ENCODE measurements around the gene LRRC45. TPM values are rescaled to one million over a fixed set of nuclear protein-coding genes. Genes with fewer than 3 reads are reported as not detected.

LRRC45 gene
- polyA plus RNA-seq, 2 donors: 10.6 to 17.2 TPM

DNA sequence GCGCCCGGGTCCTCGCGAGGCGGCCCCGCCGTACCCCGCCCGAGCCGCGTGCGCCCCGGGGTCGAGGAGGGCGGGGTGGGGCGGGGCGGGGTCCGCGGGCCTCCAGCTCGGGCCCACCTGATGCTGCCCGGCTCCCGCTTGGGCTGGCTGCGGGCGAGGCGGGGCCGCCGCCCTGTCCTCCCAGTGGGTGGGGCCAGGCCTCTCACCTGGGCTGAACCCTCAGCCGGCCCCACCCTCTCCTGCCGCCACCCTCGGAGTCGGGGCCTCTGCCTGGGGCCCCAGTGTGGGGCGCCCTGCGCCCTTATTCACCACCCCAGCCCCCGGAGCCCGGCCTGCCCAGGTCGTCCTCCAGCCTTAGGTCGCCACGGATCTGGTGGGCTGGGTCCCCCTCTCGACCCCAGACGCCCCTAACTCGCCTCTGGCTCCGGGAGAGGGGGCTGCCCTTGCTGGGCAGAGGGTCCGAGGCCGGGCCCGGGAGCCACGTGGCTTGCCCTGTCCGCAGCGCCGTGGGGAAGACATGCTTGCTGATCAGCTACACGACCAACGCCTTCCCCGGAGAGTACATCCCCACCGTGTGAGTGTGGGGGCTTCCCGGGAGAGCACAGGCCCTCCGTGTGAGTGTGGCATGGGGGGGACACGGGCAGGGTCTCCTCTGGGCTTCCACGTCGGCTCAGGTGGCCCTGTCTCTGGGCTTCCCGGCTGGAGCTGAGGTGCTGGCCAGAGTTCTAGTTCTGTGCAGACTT is 9.0 kb downstream of the LRRC45 start:
- Histone ChIP-seq H3K9me3 (ENCODE audit: control insufficient read depth in 2 of 2, insufficient read depth in 1 of 2, low read depth in 1 of 2, low read length in 1 of 2) (no peaks in the 10 kb centered on the region), H3K27me3 (ENCODE audit: control insufficient read depth in 1 of 2, insufficient read depth in 2 of 2, low read length in 2 of 2) (no peaks in the 10 kb centered on the region), H3K4me3 (ENCODE audit: low read depth in 1 of 2, low read length in 2 of 2) (peak overlapping the region; percentile 14 to 38), H3K4me1 (ENCODE audit: control insufficient read depth in 2 of 2, insufficient read depth in 2 of 2, low read length in 1 of 2) (peaks cover 17 to 26% of the 10 kb centered on the region in 2 donors), H3K36me3 (ENCODE audit: control insufficient read depth in 2 of 2, insufficient read depth in 2 of 2, low read length in 1 of 2) (peaks cover 3 to 12% of the 10 kb centered on the region in 2 donors), H3K27ac (ENCODE audit: low read depth in 2 of 2, low read length in 1 of 2) (no peak overlapping the region)
- WGBS, 2 donors: 9 to 12% methylated on average over 39 to 59 of the region's 59 CpGs

DNA sequence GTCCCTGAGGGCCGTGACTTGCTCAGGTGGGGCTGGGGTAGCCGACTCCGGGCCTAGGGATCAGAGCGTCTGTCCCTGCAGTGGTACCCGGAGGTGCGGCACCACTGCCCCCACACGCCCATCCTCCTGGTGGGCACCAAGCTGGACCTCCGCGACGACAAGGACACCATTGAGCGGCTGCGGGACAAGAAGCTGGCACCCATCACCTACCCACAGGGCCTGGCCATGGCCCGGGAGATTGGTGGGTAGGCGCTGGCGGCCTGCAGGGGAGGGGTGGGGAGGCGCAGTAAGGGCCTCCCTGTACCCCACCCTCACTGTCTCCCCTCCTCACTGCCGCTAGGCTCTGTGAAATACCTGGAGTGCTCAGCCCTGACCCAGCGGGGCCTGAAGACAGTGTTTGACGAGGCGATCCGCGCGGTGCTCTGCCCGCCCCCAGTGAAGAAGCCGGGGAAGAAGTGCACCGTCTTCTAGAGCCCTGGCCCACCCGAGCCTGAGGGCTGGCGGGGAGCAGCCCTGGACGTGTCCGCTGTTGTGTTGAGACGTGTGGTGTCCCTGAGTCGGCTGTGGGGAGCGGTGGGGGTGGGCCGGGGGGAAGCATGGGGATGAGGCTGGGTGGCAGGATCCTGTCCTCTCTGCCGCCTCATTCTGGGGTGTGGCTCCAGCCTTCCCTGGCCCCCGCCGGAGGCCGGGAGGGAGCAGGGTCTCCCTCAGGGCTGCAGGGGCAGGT is 10.4 kb downstream of the LRRC45 start:
- Histone ChIP-seq H3K9me3 (ENCODE audit: control insufficient read depth in 2 of 2, insufficient read depth in 1 of 2, low read depth in 1 of 2, low read length in 1 of 2) (no peaks in the 10 kb centered on the region), H3K36me3 (ENCODE audit: control insufficient read depth in 2 of 2, insufficient read depth in 2 of 2, low read length in 1 of 2) (peaks cover 3 to 12% of the 10 kb centered on the region in 2 donors), H3K4me3 (ENCODE audit: low read depth in 1 of 2, low read length in 2 of 2) (no peak overlapping the region), H3K27ac (ENCODE audit: low read depth in 2 of 2, low read length in 1 of 2) (no peak overlapping the region), H3K27me3 (ENCODE audit: control insufficient read depth in 1 of 2, insufficient read depth in 2 of 2, low read length in 2 of 2) (no peaks in the 10 kb centered on the region), H3K4me1 (ENCODE audit: control insufficient read depth in 2 of 2, insufficient read depth in 2 of 2, low read length in 1 of 2) (peaks cover 17 to 26% of the 10 kb centered on the region in 2 donors)
- 73 to 76% methylated on average over 37 to 38 of the region's 38 CpGs for WGBS, 2 donors

DNA sequence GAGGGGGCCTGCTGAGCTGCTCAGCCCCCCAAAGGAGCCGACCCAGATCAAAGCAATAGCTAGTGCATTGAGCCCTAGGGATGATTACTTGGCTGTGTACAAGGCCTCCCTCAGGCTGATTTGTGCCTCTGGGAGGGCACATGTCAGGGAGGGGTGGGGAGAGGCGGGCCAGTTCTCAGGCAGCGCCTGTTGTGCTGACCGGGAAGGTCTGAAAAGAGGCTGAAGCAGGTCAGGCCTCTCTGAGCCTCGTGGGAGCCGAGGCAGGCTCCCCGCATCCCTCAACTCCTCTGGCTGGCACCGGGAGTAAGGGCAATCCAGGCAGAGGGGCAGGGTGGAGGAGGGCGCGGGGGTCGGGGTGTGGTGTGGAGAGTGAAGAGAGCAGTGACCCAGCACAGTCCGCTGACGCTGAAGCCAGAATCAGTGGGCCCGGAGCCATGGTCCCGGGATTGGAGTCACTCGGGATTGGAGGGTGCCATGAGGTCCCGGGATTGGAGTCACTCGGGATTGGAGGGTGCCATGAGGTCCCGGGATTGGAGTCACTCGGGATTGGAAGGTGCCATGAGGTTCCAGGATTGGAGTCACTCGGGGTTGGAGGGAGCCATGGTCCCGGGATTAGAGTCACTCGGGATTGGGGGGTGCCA is 11.4 kb downstream of the LRRC45 start:
- Histone ChIP-seq H3K9me3 (ENCODE audit: control insufficient read depth in 2 of 2, insufficient read depth in 1 of 2, low read depth in 1 of 2, low read length in 1 of 2) (no peaks in the 10 kb centered on the region), H3K36me3 (ENCODE audit: control insufficient read depth in 2 of 2, insufficient read depth in 2 of 2, low read length in 1 of 2) (peaks cover 3 to 5% of the 10 kb centered on the region in 2 donors), H3K27ac (ENCODE audit: low read depth in 2 of 2, low read length in 1 of 2) (no peak overlapping the region), H3K4me1 (ENCODE audit: control insufficient read depth in 2 of 2, insufficient read depth in 2 of 2, low read length in 1 of 2) (peaks cover 17 to 26% of the 10 kb centered on the region in 2 donors), H3K4me3 (ENCODE audit: low read depth in 1 of 2, low read length in 2 of 2) (no peak overlapping the region), H3K27me3 (ENCODE audit: control insufficient read depth in 1 of 2, insufficient read depth in 2 of 2, low read length in 2 of 2) (no peaks in the 10 kb centered on the region)
- WGBS, 2 donors: 81 to 84% methylated on average over 23 of the region's 23 CpGs

GRCh38 chr17:82035488-82035887 is 12.4 kb downstream of the LRRC45 start:
- peaks cover 3% of the 10 kb centered on the region in 2 donors for H3K36me3 ChIP-seq (ENCODE audit: control insufficient read depth in 2 of 2, insufficient read depth in 2 of 2, low read length in 1 of 2)
- H3K9me3 ChIP-seq (ENCODE audit: control insufficient read depth in 2 of 2, insufficient read depth in 1 of 2, low read depth in 1 of 2, low read length in 1 of 2): no peaks in the 10 kb centered on the region
- H3K4me3 ChIP-seq (ENCODE audit: low read depth in 1 of 2, low read length in 2 of 2): no peak overlapping the region
- H3K27me3 ChIP-seq (ENCODE audit: control insufficient read depth in 1 of 2, insufficient read depth in 2 of 2, low read length in 2 of 2): no peaks in the 10 kb centered on the region
- no peak overlapping the region for H3K27ac ChIP-seq (ENCODE audit: low read depth in 2 of 2, low read length in 1 of 2)
- 93% methylated on average over 8 of the region's 8 CpGs for WGBS, 2 donors
- H3K4me1 ChIP-seq (ENCODE audit: control insufficient read depth in 2 of 2, insufficient read depth in 2 of 2, low read length in 1 of 2): peaks cover 13 to 18% of the 10 kb centered on the region in 2 donors

DNA sequence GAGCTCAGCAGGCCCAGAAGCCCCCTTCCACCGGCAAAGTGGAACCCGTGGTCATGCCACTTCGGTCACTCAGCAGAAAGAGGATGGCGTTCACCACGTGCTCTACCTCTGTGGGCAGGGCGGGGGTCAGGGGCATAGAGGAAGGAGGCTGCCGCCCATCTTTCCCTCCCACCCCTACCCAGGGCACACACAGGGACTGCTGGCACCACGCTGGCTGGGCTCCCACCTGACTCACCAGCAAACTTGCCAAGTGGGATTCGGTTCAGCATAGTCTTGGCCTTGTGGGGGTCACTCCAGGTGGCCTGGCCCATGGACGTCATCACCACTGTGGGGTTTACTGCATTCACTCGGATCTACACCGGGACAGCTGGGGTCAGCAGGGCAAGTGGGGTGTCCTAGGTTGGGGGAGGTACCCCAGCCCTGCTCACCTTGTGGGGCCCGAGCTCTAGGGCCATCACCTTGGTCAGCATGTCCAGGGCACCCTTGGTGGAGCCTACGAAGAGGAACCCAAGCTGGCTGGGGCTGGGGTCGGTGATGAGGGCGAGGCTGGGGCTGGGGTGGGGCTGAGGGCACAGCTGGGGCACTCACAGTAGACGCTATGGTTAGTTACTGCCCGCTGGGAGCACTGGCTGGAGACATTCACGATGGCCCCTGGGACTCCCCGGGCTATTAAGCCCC is 13.0 kb downstream of the LRRC45 start:
- Histone ChIP-seq H3K36me3 (ENCODE audit: control insufficient read depth in 2 of 2, insufficient read depth in 2 of 2, low read length in 1 of 2) (peaks cover 3% of the 10 kb centered on the region in 2 donors), H3K9me3 (ENCODE audit: control insufficient read depth in 2 of 2, insufficient read depth in 1 of 2, low read depth in 1 of 2, low read length in 1 of 2) (no peaks in the 10 kb centered on the region), H3K4me1 (ENCODE audit: control insufficient read depth in 2 of 2, insufficient read depth in 2 of 2, low read length in 1 of 2) (peaks cover 13 to 18% of the 10 kb centered on the region in 2 donors), H3K27me3 (ENCODE audit: control insufficient read depth in 1 of 2, insufficient read depth in 2 of 2, low read length in 2 of 2) (no peaks in the 10 kb centered on the region), H3K27ac (ENCODE audit: low read depth in 2 of 2, low read length in 1 of 2) (no peak overlapping the region), H3K4me3 (ENCODE audit: low read depth in 1 of 2, low read length in 2 of 2) (peak overlapping the region; percentile 48 to 61)
- 80 to 81% methylated on average over 20 of the region's 20 CpGs for WGBS, 2 donors

DNA sequence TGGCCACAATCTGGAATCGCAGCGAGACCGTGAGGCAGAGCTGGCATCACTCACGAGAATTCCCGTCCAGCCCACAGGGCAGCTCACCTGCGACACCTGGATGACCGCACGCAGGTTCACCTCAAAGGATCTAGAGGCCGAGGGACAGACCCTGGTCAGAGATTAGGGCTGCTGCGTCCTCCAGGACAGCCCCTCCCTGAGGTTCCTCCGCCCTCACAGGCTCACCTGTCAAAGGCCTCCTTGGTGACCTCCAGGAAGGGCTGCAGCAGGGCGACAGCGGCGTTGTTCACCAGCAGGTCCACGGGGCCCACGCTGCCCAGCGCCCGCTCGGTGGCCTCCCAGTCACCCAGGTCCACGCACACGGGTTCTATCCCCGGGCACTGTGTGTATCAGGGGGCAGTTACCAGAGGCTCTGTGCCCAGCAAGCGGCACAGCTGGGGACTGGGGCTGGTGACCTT is 13.6 kb downstream of the LRRC45 start:
- H3K4me3 ChIP-seq (ENCODE audit: low read depth in 1 of 2, low read length in 2 of 2): peak overlapping the region; percentile 48 to 61
- peaks cover 3% of the 10 kb centered on the region in 2 donors for H3K36me3 ChIP-seq (ENCODE audit: control insufficient read depth in 2 of 2, insufficient read depth in 2 of 2, low read length in 1 of 2)
- WGBS, 2 donors: 18 to 29% methylated on average over 21 to 23 of the region's 23 CpGs
- H3K9me3 ChIP-seq (ENCODE audit: control insufficient read depth in 2 of 2, insufficient read depth in 1 of 2, low read depth in 1 of 2, low read length in 1 of 2): no peaks in the 10 kb centered on the region
- peaks cover 13 to 18% of the 10 kb centered on the region in 2 donors for H3K4me1 ChIP-seq (ENCODE audit: control insufficient read depth in 2 of 2, insufficient read depth in 2 of 2, low read length in 1 of 2)
- H3K27me3 ChIP-seq (ENCODE audit: control insufficient read depth in 1 of 2, insufficient read depth in 2 of 2, low read length in 2 of 2): no peaks in the 10 kb centered on the region
- H3K27ac ChIP-seq (ENCODE audit: low read depth in 2 of 2, low read length in 1 of 2): peak overlapping the region; percentile 91 to 93

DNA sequence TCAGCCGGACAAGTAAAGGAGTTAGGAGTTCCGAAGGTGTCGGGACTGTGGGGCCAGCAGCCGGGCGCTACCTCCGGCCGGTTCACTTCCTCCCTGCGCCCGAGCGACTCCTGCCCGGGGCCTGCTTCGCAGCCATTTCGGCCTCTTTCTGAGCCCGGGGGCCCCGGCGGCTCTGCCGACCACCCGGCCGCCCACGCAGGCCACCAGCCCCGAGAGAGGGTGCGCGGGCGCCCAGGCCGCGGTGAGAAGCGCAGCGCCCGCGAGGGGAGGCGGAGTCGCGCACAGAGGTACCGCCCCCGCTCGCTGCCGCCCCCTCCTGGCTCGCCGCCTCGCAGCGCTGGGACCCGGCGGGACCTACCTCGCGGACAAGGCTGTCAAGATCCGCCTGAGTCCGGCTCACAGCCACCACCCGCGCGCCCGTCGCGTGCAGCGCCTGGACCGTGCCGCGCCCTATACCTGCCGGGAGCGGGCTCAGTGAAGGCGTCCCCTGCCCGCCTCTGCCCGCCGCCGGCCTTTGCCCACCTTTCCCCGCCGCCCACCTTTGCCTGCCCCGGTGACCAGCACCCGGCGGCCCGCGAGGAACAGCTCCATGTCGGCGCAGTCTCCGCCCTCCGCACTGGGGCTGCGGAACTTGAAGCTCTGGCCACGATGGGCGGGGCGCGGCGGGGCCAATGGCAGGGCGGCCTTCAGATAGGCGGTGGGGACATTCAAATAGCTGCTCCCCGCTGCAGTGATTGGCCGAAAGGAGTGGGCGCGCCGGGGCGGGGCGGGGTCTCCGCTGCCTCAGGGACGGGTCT is 14.2 kb downstream of the LRRC45 start, which contains the start of gene DCXR:
Gene DCXR (minus strand): TSS at position 606 of the 797 bp plus-strand sequence. CDS start 15 bp downstream, at position 591.
- Histone ChIP-seq H3K9me3 (ENCODE audit: control insufficient read depth in 2 of 2, insufficient read depth in 1 of 2, low read depth in 1 of 2, low read length in 1 of 2) (no peaks in the 10 kb centered on the region), H3K4me1 (ENCODE audit: control insufficient read depth in 2 of 2, insufficient read depth in 2 of 2, low read length in 1 of 2) (peaks cover 10 to 13% of the 10 kb centered on the region in 2 donors), H3K36me3 (ENCODE audit: control insufficient read depth in 2 of 2, insufficient read depth in 2 of 2, low read length in 1 of 2) (peaks cover 3% of the 10 kb centered on the region in 2 donors), H3K4me3 (ENCODE audit: low read depth in 1 of 2, low read length in 2 of 2) (peak within 1 kb of the TSS; percentile 48 to 61), H3K27ac (ENCODE audit: low read depth in 2 of 2, low read length in 1 of 2) (peak within 1 kb of the TSS; percentile 91 to 93), H3K27me3 (ENCODE audit: control insufficient read depth in 1 of 2, insufficient read depth in 2 of 2, low read length in 2 of 2) (no peaks in the 10 kb centered on the region)
- WGBS, 2 donors: 0 to 1% methylated on average over 71 to 92 of the region's 92 CpGs

DNA sequence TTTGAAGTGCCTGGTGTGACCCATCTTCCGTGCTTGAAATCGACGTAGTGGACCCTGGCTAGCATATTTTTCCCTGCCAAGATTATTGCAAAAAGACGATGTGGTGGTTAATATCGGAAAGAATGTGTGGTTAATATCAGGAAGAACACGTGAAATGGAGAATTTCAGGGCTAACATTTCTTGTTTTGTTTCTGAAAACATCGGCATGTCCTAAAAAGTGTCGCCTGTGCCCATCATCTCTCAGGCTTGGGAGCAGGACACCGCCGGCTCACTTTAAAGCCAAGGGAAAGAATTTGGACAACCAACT is 14.7 kb downstream of the LRRC45 start:
- Histone ChIP-seq H3K27ac (ENCODE audit: low read depth in 2 of 2, low read length in 1 of 2) (peak overlapping the region; percentile 91 to 93), H3K4me1 (ENCODE audit: control insufficient read depth in 2 of 2, insufficient read depth in 2 of 2, low read length in 1 of 2) (peaks cover 10 to 16% of the 10 kb centered on the region in 2 donors), H3K27me3 (ENCODE audit: control insufficient read depth in 1 of 2, insufficient read depth in 2 of 2, low read length in 2 of 2) (no peaks in the 10 kb centered on the region), H3K4me3 (ENCODE audit: low read depth in 1 of 2, low read length in 2 of 2) (peak overlapping the region; percentile 48 to 61), H3K36me3 (ENCODE audit: control insufficient read depth in 2 of 2, insufficient read depth in 2 of 2, low read length in 1 of 2) (peaks cover 3 to 5% of the 10 kb centered on the region in 2 donors), H3K9me3 (ENCODE audit: control insufficient read depth in 2 of 2, insufficient read depth in 1 of 2, low read depth in 1 of 2, low read length in 1 of 2) (peaks cover 0 to 5% of the 10 kb centered on the region in 2 donors)
- 4 to 6% methylated on average over 10 of the region's 10 CpGs for WGBS, 2 donors

Data from esophagus (tissue), 2 donors.